IPS DF 4.7 (cell line): ENCODE results near the gene MIGA1.
"Not testable (repeated sequence)": the region's sequence is repeated elsewhere in the genome, so short reads cannot be mapped to it uniquely, and the experiment has no call there.

Source experiments
- DNase-seq: peaks from one replicate; pipeline ENCODE4 v3.0.0-alpha.2; 2013; ENCODE audit warnings: low spot score; ENCODE audit errors: extremely low read depth

Gene MIGA1

DNA sequence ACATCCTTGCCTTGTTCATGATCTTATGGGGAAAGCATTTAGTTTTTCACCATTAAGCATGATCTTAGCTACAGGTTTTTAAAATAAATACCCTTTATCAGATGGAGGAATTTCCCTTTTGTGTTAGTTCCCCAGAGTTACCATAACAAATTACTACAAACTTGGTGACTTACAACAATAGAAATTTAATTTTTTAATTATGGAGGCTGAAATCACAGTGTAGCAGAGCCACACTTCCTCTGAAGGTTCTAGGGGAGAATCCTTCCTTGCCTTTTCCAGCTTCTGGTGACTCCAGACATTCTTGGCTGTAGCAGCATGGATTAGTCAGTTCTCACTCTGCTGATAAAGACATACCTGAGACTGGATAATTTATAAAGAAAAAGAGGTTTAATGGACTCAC lies 18.5 kb downstream of the MIGA1 start:
- DNase-seq = no peak

DNA sequence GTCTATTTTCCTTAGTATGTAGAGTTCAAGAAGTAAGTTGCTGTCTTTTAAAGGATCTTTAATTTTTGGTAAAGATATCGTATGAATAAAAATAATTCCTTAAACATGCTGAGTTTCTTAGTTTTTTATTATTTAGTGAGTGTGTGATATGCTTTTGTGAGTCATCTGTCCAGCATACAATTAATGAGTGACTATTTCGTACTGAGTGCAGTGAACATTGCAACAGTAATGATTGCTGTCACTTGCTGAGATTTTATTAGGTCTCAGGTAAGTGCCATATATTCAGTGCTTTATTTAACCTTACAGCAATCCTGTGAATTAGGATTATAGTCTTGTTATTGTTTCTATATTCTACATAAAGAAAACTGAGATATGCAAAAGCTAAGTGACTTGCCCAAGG lies 22.6 kb downstream of the MIGA1 start:
- no peak for DNase-seq

DNA sequence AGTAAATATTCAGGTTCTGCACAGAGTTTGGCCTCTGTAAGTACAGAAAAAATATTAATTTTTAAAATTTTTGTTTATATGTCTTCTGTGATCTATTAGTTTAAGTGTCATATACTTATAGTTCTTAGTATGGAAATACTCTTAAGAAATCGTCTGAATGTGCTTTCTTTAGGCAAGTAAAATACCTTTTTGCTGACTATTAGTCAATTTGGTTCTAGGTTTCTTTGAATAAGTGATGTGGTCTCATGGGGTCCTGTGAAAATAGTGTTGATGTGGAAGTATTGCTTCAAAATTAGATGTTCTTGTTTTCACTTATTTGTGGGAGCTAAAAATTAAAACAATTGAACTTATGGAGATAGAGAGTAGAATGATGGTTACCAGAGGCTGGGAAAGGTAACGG lies 23.9 kb downstream of the MIGA1 start:
- no peak for DNase-seq

DNA sequence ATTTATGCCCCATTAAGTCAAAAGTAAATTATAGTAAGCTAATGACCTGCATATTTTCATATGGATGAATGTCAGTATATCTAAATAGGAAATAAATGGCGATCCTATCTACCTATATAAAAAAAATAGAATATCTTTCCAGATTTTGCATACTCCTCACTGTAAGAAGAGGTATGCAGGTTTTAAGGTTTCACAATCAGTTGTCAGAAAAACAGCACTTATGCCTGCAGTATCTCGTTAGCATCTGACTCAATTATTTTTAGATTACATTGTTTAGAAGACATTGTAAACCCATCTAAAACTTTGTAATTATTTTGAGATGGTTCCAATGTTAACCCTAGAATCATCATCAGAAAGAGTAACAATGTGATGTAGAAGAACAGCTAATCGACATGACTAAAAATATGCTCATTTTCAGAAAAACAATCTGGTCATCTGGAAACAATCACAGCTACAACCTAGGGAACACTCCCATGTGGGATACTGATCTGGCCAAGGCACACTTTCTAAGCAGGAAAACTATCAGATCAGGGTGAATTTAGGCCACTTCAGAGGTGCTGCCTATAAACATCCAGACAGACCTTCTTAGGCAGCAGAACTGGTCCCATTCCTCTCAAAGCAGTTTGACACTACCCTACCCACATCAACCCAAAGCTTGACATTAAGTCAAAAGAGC lies 30.5 kb downstream of the MIGA1 start:
- DNase-seq = not testable (repeated sequence)

DNA sequence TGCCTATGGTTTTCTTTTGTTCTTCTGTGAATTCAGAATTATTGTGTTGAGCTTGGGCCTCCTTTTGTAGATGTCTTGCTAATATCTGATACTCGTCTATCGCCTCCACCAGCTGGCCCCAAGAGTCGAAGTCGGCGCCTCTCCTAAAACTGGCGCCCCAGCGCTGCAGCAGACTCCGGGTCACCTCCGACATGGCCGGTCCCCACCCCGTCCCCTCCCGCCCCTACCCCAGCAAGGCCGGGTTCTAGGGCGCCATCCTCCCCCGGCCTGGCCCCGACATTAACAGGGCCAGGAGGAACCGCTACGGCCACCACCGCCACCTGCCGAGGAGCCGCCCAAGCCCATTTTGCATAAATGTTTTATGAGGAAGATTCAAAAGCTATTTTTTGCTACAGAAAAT lies 32.1 kb downstream of the MIGA1 start:
- not testable (repeated sequence) for DNase-seq

DNA sequence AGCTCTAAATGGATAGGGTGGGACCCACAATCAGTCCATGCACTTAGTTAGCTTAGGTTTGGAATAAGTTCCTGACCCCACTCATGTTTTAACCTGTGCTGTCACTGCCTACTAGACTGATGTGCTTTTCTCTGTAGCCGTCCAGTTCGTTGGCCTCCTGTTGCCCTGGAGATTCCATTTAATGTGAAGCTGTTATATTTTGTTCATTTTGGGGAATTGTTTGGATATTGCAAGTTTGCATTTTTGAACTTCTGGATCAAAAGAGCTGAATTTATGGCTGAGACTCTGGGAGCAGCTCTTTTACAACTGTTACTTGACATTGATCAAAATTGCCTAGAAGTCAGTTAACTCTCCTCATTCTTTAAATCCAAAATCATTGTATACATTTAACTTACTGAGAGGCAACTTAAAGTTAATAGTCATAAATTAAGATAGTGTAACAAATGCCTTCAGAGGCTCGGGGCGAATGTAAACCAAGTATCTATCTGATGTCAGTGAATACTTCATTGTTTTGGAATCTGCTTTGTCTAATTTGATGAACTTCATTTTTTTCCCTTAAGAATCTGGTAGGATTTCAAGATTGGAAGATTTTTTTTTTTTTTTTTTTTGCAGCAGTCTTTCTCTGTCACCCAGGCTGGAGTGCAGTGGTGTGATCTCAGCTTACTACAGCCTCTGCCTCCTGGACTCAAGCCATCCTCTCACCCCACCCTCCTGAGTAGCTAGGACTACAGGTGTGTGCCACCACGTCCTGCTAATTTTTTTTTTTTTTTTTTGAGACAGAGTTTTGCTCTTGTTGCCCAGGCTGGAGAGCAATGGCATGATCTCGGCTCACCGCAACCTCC lies 38.1 kb downstream of the MIGA1 start:
- DNase-seq = no peak

DNA sequence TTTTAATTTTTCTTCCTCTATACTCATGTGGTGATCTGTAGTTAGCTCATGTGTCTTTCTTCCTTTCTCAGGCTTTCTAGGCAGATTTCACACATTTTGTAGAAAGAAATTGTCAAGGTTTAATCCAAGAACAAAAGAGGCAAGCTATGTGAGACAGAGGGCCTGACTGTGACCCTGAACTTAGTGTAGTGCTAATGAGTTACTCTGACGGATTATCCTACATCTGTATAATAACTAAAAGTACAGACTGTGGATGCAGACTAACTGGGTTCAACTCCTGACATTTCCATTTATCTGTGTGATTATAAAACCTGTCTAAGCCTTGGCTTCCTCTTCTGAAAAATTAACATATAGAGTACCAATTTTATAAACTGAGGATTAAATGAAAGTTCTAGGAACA lies 40.7 kb downstream of the MIGA1 start:
- no peak for DNase-seq

DNA sequence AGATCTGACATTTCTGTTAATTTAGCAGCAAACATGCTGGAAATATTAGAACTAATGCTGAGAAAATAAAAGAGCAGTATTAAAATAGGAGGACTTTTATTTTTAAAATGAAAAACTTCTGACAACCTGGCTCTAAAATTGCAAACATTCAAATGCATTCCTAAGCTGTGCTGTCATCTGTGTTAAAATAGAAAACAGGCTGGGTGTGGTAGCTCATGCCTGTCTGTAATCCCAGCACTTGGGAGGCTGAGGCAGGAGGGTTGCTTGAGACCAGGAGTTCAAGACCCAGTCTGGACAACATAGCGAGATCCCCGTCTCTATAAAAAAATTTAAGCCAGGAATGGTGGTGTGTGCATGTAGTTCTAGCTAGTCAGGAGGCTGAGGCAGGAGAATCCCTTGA lies 44.6 kb downstream of the MIGA1 start:
- DNase-seq = no peak

DNA sequence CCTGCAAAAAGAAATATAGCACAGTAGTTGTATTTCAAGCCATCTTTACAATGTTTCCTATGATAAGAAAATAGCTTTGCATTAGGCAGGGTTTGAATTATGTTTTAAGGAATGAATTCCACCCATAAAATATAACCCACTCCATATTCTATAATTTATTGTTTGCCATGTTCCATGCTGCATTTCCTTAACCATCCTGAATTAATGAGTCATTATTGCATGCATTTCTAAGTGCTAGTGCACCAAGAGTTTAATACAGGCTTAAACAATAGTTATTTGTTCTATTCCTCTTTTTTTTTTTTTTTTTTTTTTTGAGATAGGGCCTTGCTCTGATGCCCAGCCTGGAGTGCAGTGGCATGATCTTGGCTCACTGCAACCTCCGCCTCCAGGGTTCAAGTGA lies 45.2 kb downstream of the MIGA1 start:
- DNase-seq = no peak

DNA sequence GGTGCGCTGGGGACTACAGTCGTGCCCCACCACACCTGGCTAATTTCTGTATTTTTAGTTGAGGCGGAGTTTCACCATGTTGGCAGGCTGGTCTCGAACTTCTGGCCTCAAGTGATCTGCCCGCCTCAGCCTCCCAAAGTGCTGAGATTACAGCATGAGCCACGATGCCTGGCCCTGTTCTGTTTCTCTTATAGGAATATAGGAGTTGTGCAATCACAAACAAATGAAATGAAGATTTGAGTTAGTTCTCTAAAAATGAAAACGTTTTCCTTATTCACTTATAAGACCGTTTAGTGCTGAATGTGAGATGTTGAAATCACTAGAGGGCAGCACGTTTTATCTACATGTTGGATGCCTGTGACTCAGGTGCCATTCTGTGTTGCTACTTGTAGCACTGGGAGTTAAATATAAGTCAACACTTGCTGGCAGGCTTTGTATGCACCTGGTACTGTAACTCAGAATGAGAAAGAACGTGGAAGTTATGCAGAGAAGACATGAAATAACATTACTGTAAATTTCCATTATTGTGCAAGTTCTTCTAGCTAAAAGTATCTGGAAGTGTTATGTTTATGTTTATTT lies 45.8 kb downstream of the MIGA1 start:
- peak; percentile 2 for DNase-seq

DNA sequence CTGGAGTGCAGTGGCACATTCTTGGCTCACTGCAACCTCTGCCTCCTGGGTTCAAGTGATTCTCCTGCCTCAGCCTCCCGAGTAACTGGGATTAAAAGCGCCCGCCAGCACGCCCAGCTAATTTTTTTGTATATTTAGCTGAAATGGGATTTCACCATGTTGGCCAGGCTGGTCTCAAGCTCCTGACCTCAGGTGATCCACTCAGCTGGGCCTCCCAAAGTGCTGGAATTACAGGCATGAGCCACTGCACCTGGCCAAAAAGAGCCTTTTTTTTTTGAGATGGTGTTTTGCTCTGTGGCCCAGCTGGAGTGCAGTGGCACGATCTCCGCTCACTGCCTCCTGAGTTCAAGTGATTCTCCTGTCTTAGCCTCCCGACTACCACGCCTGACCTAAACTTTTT lies 47.4 kb downstream of the MIGA1 start:
- not testable (repeated sequence) for DNase-seq

DNA sequence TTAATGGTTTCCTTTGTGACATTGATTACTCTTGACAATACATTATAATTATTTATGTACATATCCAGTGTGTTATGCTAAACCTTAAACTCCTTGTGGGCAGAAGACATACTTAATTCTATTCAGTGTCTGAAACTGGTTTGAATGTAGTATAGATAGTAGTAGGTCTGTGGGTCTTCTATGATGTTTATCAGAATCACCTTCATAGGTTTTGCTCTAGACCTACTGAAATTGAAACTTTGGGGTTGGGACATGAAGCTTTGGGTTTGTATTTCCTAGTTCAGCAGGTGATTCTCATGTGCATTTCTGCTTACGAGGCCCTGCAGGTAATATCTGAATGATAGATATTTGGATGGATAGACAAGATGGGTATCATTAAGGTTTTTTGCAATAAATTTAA lies 48.6 kb downstream of the MIGA1 start:
- DNase-seq = no peak

DNA sequence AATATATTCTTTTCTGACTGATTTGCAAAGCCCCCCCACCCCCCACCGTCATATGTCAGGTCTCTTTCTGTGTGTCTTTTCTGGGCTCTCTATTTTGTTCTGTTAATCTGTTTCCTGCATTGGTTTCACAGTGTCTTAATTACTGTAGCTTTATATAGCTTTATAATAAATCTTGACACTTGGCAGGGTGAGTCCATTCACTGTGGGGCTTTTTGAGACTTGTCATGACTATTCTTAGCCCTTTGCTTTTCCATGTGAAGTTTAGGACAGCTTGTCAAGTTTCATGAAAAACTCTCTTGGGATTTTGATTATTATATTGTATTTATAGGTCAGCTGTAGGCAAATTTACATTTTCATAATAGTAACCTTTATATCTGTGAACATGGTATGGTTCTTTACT lies 50.4 kb downstream of the MIGA1 start:
- no peak for DNase-seq

DNA sequence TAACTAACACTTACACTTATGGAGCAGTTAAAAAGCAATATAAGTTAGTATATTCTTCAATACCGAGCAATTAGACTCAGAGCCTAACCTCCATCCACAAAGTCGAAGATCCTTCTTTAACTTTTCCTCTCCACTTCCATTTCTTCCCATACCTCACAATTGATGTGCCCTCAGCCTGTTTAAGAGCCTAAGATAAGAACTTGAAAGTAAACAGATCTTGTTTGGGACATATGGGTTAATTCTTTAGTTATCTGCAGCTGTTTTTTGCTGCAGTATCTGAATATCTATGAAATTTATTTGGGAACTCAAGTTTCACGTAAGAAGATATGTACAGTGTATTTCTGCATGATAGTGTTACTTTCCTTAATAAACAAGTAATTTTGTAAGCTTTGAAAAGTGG lies 51.5 kb downstream of the MIGA1 start:
- DNase-seq = no peak

DNA sequence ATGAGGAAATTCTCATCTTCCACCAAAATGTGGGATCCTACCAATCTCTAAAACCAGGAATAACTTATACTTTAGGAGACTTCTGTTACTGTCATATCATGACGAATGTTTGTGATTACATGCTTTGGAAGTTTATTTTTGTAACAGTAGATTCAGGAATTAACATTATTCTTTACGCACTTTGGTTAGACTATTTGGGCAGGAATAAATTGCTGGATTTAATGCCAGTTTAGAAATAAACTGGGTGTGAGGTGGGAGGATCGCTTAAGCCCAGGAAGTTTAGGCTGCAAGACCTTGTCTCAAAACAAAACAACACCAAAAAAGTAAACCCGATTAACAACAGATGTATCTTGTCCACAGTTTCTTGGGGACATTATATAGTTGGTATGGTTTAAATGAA lies 52.1 kb downstream of the MIGA1 start:
- DNase-seq = no peak

DNA sequence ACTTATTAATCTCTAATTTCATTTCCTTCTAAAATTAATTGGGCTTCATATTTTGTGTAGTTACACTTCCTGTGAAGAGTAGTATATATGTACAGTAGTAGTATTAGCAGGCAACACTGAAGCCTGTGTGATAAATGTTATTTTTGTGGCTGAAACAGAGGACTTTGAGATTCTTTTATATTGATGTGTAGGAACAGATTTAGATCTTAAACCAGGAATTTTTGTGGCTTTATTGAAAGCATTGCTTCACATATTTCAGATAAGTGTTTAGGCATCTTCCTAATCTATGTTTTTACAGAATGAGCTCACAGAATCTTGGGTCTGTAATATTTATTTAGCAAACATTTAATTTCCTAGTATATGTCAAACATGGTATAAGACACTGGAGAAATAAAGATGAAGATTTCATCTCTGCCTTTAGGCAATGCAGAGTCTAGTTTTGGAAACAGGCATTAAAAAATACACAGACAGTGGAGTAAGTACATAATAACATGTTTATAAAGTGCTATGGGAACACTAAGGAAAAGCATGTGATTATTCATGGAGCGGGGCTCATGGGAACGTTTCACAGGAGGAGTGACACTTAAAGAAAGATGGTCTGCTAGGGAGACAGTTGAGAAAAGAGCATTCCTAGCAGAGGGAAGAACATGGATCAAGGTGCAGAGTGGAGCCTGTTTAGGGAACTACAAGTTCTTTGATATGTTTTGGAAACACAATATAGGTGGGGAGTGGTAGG lies 52.7 kb downstream of the MIGA1 start:
- DNase-seq = no peak

DNA sequence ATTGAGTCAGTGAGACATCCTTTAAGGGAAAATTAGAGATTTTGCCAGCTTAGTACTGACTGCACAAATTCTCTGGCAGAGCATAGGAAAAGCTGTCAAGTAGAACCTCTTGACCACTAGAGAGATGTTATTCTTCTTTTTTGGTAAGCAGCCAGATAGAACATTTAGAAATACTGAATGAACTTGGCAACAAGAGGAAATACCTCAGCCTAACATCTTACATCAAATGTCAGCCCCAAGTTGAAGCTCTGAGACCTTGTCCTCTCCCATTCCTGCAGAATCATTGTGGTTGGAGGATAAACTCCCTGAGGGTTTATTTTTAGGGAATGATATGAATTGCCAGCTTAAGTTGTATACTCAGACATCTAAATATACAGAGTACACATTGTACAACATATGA lies 53.5 kb downstream of the MIGA1 start:
- DNase-seq = no peak

DNA sequence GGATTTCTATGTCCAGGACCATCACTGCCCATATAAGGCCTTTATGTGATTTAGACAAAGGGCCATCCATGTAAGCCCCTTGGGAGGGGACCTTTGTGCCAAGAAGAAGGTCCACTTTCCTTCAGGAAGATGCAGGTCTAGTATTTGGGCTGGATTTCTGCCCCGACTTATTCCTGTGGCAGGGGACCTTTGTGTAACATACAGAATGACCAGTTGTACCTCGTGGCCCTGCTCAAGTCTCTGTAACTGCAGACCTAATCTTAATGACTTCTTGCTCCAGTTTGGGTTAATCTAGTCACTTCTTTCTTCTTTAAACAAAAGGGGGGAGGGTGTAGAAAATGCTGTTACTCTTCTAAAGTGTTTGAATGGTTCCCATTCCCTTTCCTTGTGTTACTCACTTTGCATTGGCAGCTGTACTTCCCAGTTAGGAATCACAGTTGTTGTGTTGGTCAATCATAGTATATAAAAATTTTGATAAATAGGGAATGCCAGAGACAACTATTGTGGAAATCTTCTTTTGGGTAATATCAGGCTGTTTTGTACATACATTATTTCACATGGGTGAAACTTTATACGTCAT lies 54.2 kb downstream of the MIGA1 start:
- DNase-seq = no peak

DNA sequence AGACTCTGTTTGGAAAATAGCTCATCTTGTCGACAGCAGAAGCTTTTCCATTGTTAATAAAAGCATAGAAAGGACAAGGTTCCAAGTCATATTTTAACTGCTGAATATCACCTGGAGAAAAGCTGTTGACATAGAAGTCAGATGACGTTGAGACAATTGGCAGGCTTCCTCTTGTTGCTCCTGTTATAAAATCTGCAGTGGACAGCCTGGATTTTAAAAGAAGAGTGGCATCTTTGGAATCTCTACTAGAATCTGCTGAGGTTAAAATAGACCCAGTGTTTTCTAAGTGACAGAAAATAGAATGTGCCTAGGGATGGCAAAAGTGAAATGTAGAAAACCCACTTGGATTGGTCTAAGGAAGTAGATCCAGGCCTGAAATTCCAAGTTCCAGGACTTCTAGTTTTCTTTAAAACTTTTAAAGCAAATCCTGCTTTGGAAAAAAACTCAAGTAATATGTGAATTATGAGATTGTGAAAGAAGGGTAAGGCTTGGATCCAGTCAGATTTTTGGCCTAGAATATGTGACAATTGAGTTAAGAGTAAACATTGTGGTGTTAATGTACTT lies 55.4 kb downstream of the MIGA1 start:
- DNase-seq = no peak

DNA sequence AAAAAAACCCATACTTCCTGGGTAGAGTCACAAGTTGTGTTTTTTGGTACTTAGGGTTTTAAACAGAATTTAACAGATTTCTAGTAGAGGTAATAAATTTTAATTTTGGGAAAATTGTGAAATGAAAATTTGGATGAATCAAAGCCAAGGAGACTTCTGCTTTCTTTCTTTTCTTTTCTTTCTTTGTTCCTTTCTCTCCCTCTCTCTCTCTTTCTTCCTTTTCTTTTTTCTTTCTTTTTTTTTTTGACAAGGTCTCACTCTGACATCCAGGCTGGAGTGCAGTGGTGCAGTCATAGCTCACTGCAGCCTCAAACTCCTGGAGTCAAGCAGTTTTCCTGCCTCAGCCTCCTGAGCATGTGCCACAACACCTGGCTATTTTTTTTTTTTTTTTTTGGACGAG lies 62.1 kb downstream of the MIGA1 start:
- DNase-seq = no peak

DNA sequence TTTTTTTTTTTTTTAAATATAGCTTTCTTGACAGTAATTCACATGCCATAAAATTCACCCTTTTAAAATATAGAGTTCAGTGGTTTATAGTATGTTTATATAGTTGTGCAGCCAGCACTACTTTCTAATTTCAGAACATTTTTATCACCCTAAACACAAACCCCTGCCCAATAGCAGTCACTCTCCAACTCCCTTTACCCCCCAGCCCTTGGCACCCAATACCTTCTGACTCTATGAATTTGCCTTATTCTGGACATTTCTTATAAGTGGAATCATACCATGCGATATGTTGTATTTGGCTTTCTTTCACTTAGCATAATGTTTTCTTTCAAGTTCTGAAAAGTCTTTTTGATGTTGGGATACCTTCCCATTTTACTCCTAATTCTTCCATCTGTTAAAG lies 66.5 kb downstream of the MIGA1 start:
- no peak for DNase-seq
